T-cell (primary cell): ENCODE results near the gene KRT39. TPM values are rescaled to one million over a fixed set of nuclear protein-coding genes. Genes with fewer than 3 reads are reported as not detected.

Experiments used
- ATAC-seq, 4 experiments: fragments of 200-7000 bp in 3 of 4; fragments of 150-1000 bp in 1 of 4; cut with Tn5 transposase; replicated peaks in 1 of 4; 1 replicate in 3 of 4; 2 replicates in 1 of 4; pipeline ENCODE4 v1.10.0; 2021; ENCODE audit warnings: moderate library complexity in 3 of 4, mild to moderate bottlenecking in 2 of 4, moderate number of reproducible peaks in 1 of 4
- CTCF ChIA-PET, 2 donors: fragments of 300-600 bp; sonication (Branson Sonifier 250); formaldehyde crosslinking; loops; one replicate each; lab custom pipeline; 2022; ENCODE audit warnings: antibody characterized with exemption in 2 of 2; lab: Charles Lee
- POLR2A ChIA-PET, 2 donors: fragments of 300-600 bp; sonication (Branson Sonifier 250); formaldehyde crosslinking; loops; one replicate each; lab custom pipeline; 2022; ENCODE audit warnings: antibody characterized with exemption in 2 of 2; lab: Charles Lee
- DNase-seq, 35 experiments: peaks; one replicate each; pipeline versions ENCODE4 v3.0.0 to v3.0.0-alpha.2; 2013 to 2023
- H3K27ac ChIP-seq: one replicate; pipeline ENCODE4 v1.5.1; 2013; ENCODE audit warnings: low read length
- H3K27me3 ChIP-seq, 2 experiments: replicated peaks in 1 of 2; 1 replicate in 1 of 2; 2 replicates in 1 of 2; pipeline versions ENCODE4 v1.6.1 to v1.7.0; 2013; ENCODE audit warnings: low read length in 1 of 2, mixed read lengths in 1 of 2; ENCODE audit not compliant: control insufficient read depth in 2 of 2, insufficient read depth in 2 of 2; ENCODE audit errors: extremely low read depth in 1 of 2
- H3K36me3 ChIP-seq, 2 donors: 1 replicate in 1 of 2; 2 replicates in 1 of 2; pipeline versions ENCODE4 v1.6.1 to v1.7.0; 2013; ENCODE audit warnings: low read length in 1 of 2; ENCODE audit not compliant: control insufficient read depth in 2 of 2, insufficient read depth in 1 of 2; ENCODE audit errors: extremely low read depth in 1 of 2
- H3K4me1 ChIP-seq, 2 experiments: 1 replicate in 1 of 2; 2 replicates in 1 of 2; pipeline versions ENCODE4 v1.6.1 to v1.7.0; 2013; ENCODE audit warnings: low read length in 2 of 2, mixed read lengths in 1 of 2; ENCODE audit not compliant: insufficient read depth in 2 of 2, control insufficient read depth in 1 of 2; ENCODE audit errors: extremely low read depth in 1 of 2
- H3K4me3 ChIP-seq, 2 donors: 1 replicate in 1 of 2; 2 replicates in 1 of 2; pipeline versions ENCODE4 v1.5.1 to v1.7.0; 2013; ENCODE audit warnings: mild to moderate bottlenecking in 2 of 2, low read length in 1 of 2, moderate library complexity in 1 of 2; ENCODE audit not compliant: control insufficient read depth in 1 of 2; ENCODE audit errors: extremely low read depth in 1 of 2
- H3K9me3 ChIP-seq: 2 replicates; pipeline ENCODE4 v1.7.0; 2013
- H3K27ac Mint-ChIP-seq, 2 donors: one replicate each; pipeline ENCODE4 v1.8.0; 2020 to 2021; ENCODE audit warnings: mild to moderate bottlenecking in 2 of 2, mixed read lengths in 2 of 2
- H3K27me3 Mint-ChIP-seq, 2 donors: one replicate each; pipeline ENCODE4 v1.8.0; 2021 to 2022; ENCODE audit warnings: mixed read lengths in 2 of 2
- H3K36me3 Mint-ChIP-seq: one replicate; pipeline ENCODE4 v1.8.0; 2021; ENCODE audit warnings: mixed read lengths
- H3K4me1 Mint-ChIP-seq, 3 donors: one replicate each; pipeline ENCODE4 v1.8.0; 2020 to 2022; ENCODE audit warnings: mixed read lengths in 3 of 3, mild to moderate bottlenecking in 1 of 3
- H3K4me3 Mint-ChIP-seq, 3 donors: one replicate each; pipeline ENCODE4 v1.8.0; 2020 to 2022; ENCODE audit warnings: mild to moderate bottlenecking in 3 of 3, mixed read lengths in 3 of 3, moderate library complexity in 3 of 3
- H3K9me3 Mint-ChIP-seq, 3 donors: one replicate each; pipeline ENCODE4 v1.8.0; 2020 to 2022; ENCODE audit warnings: mixed read lengths in 3 of 3
- WGBS: methylation state at CpG from one replicate; pipeline ENCODE4 v1.1.5; 2013; ENCODE audit warnings: missing lambda C conversion rate; ENCODE audit not compliant: insufficient coverage; 5-methylcytosine and 5-hydroxymethylcytosine counted together
- total RNA-seq, 35 experiments: library from RNA in 6 of 35; stranded (reverse) in 6 of 35; fragments of 120-200 nt in 1 of 35; gene quantifications; one replicate each; pipeline versions ENCODE4 v1.2.1 to v1.2.4 and lab custom pipeline; 2013 to 2026

KRT39 gene
- total RNA-seq, 5 donors from 2014 or later (not counting 1 experiment from before 2014, with no cell fraction given) = not detected

DNA sequence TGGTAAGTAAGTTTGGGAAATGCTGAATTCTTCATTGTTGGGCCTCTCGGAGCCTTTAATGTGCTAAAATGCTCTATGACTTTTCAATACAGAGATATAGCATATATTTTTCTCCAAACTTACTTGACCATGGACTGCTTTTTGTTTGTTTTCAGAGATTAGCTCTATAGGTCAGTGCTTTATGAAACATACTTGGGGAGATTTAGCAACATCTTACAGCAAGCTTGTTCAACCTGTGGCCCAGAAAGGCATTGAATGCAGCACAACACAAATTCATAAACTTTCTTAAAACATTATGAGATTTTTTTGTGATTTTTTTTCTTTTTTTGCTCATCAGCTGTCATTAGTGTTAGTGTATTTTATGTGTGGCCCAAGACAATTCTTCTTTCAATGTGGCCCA is 43.2 kb upstream of the KRT39 start:
- Histone ChIP-seq H3K9me3 (no peaks in the 10 kb centered on the region), H3K27me3 (peaks cover 0 to 5% of the 10 kb centered on the region in 2 experiments), H3K27ac (no peak overlapping the region), H3K4me3 (no peak overlapping the region), H3K4me1 (no peaks in the 10 kb centered on the region), H3K36me3 (no peaks in the 10 kb centered on the region)
- DNase-seq (no peak), ATAC-seq (no peak)
- ChIA-PET CTCF (no interaction called here), POLR2A (no interaction called here)
- H3K4me1 Mint-ChIP-seq = no peaks in the 10 kb centered on the region
- H3K36me3 Mint-ChIP-seq = no peaks in the 10 kb centered on the region
- no CpG with 5 or more reads among the region's 1 CpG for WGBS
- H3K27me3 Mint-ChIP-seq = no peaks in the 10 kb centered on the region
- no peak overlapping the region for H3K27ac Mint-ChIP-seq
- no peaks in the 10 kb centered on the region for H3K9me3 Mint-ChIP-seq
- H3K4me3 Mint-ChIP-seq = no peak overlapping the region

DNA sequence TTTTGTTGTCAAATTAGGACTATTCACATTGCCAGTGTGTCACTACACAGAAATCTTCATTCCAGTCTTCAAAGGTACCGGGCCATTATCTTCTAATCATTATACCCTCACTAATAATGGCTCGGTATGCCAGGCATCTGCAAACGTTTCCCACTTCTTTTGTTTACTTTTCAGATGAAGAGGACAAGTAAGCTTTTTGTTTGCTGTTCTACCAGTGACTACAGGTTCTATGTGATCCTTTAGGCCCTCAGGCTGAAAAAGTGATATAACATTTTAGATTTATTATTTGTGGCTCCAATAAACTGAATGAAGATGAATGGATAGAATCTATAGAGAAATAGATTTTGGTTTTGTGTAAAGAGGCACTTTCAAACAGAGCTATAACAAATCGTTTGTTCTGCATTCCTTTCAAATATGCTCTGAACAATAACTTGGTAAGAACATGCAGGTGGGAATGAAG is 42.6 kb upstream of the KRT39 start:
- DNase-seq = no peak
- no peaks in the 10 kb centered on the region for H3K36me3 Mint-ChIP-seq
- peaks cover 0 to 8% of the 10 kb centered on the region in 2 experiments for H3K27me3 ChIP-seq
- no peak overlapping the region for H3K4me3 Mint-ChIP-seq
- ChIA-PET POLR2A (no interaction called here), CTCF (no interaction called here)
- no peaks in the 10 kb centered on the region for H3K4me1 Mint-ChIP-seq
- H3K27me3 Mint-ChIP-seq = peaks cover 0 to 4% of the 10 kb centered on the region in 2 donors
- no peak overlapping the region for H3K4me3 ChIP-seq
- WGBS = no CpG with 5 or more reads among the region's 4 CpGs
- no peak overlapping the region for H3K27ac Mint-ChIP-seq
- H3K9me3 ChIP-seq = no peaks in the 10 kb centered on the region
- H3K9me3 Mint-ChIP-seq = no peaks in the 10 kb centered on the region
- no peak for ATAC-seq
- no peak overlapping the region for H3K27ac ChIP-seq
- H3K36me3 ChIP-seq = no peaks in the 10 kb centered on the region
- H3K4me1 ChIP-seq = no peaks in the 10 kb centered on the region

- no peaks in the 10 kb centered on the region for H3K9me3 ChIP-seq
- H3K9me3 Mint-ChIP-seq = no peaks in the 10 kb centered on the region
Observed at GRCh38 chr17:41008811-41009210, 42.1 kb upstream of the KRT39 start, which contains the start of gene KRTAP3-1. TSS of gene KRTAP3-1 (minus strand) at chr17:41009128. CDS start at chr17:41009074, 54 bp downstream.

GRCh38 chr17:41004397-41004796 is 37.6 kb upstream of the KRT39 start:
- Mint-ChIP-seq H3K27me3 (peaks cover 17 to 22% of the 10 kb centered on the region in 2 donors), H3K27ac (no peak overlapping the region), H3K9me3 (no peaks in the 10 kb centered on the region), H3K36me3 (no peaks in the 10 kb centered on the region), H3K4me1 (no peaks in the 10 kb centered on the region), H3K4me3 (no peak overlapping the region)
- Histone ChIP-seq H3K27ac (no peak overlapping the region), H3K27me3 (peaks cover 0 to 20% of the 10 kb centered on the region in 2 experiments), H3K9me3 (no peaks in the 10 kb centered on the region), H3K4me3 (no peak overlapping the region), H3K4me1 (no peaks in the 10 kb centered on the region), H3K36me3 (no peaks in the 10 kb centered on the region)
- DNase-seq (no peak), ATAC-seq (no peak)
- ChIA-PET CTCF (no interaction called here), POLR2A (no interaction called here)
- WGBS = 94% methylated on average over 2 of the region's 3 CpGs

More at GRCh38 chr17:41008811-41009210, 42.1 kb upstream of the KRT39 start, which contains the start of gene KRTAP3-1:
- Histone ChIP-seq H3K27ac (no peak within 1 kb of the TSS), H3K4me3 (no peak within 1 kb of the TSS), H3K4me1 (no peaks in the 10 kb centered on the region), H3K27me3 (peaks cover 0 to 9% of the 10 kb centered on the region in 2 experiments), H3K36me3 (no peaks in the 10 kb centered on the region)
- WGBS = 89% methylated on average over 2 of the region's 8 CpGs
- DNase-seq (no peak), ATAC-seq (no peak)
- peaks cover 4 to 9% of the 10 kb centered on the region in 2 donors for H3K27me3 Mint-ChIP-seq
- no peak within 1 kb of the TSS for H3K4me3 Mint-ChIP-seq
- no peak within 1 kb of the TSS for H3K27ac Mint-ChIP-seq
- CTCF ChIA-PET = no interaction called here
- no peaks in the 10 kb centered on the region for H3K4me1 Mint-ChIP-seq
- no peaks in the 10 kb centered on the region for H3K36me3 Mint-ChIP-seq
- POLR2A ChIA-PET = no interaction called here

GRCh38 chr17:41003926-41004325 is 37.2 kb upstream of the KRT39 start:
- Mint-ChIP-seq H3K36me3 (no peaks in the 10 kb centered on the region), H3K27me3 (peaks cover 22 to 26% of the 10 kb centered on the region in 2 donors), H3K9me3 (no peaks in the 10 kb centered on the region), H3K4me1 (no peaks in the 10 kb centered on the region), H3K27ac (no peak overlapping the region), H3K4me3 (no peak overlapping the region)
- DNase-seq (no peak), ATAC-seq (no peak)
- CTCF ChIA-PET = interaction anchor here in 1 of 2 donors (0.5 kb wide), 1 partner anchor 690 kb away, joined by 4 read pairs; no protein-coding TSS in a partner anchor
- Histone ChIP-seq H3K36me3 (no peaks in the 10 kb centered on the region), H3K27me3 (peaks cover 0 to 22% of the 10 kb centered on the region in 2 experiments), H3K4me1 (no peaks in the 10 kb centered on the region), H3K9me3 (no peaks in the 10 kb centered on the region), H3K27ac (no peak overlapping the region), H3K4me3 (no peak overlapping the region)
- 100% methylated on average over 1 of the region's 4 CpGs for WGBS
- POLR2A ChIA-PET = no interaction called here

DNA sequence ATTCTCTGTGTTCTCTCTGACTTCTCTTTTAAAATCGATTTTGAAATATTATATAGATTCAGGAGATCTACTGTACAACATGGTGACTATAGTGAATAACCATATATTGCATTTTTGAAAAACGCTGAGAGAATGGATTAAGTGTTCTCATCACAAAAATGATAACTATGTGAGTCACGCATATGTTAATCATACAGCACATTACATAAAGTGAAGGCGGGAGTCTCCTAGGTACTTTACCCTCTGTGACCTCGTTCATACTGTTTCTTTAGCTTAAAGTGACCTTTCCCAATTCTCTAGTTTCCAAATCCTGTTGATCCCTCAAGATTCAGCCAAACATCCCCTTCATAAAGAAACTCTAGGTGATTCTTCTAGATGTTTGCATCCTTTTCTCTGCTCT is 36.1 kb upstream of the KRT39 start:
- CTCF ChIA-PET = no interaction called here
- Histone ChIP-seq H3K4me3 (no peak overlapping the region), H3K27me3 (peaks cover 0 to 17% of the 10 kb centered on the region in 2 experiments), H3K4me1 (no peaks in the 10 kb centered on the region), H3K27ac (no peak overlapping the region), H3K9me3 (no peaks in the 10 kb centered on the region), H3K36me3 (no peaks in the 10 kb centered on the region)
- POLR2A ChIA-PET = no interaction called here
- Mint-ChIP-seq H3K4me1 (no peaks in the 10 kb centered on the region), H3K27ac (no peak overlapping the region), H3K27me3 (peaks cover 28 to 30% of the 10 kb centered on the region in 2 donors), H3K4me3 (no peak overlapping the region), H3K36me3 (no peaks in the 10 kb centered on the region), H3K9me3 (no peaks in the 10 kb centered on the region)
- ATAC-seq (no peak), DNase-seq (no peak)
- WGBS = 60% methylated on average over 3 of the region's 5 CpGs
